SU-DHL-6 (cell line): ENCODE measurements around the gene MYH3.

Experiments
- EZH2phosphoT487 ChIP-seq: fragments of 200-600 bp; sonication (generic), shearing (Covaris generic); conservative IDR thresholded peaks from 2 replicates; pipeline ENCODE4 v1.6.1; 2018; ENCODE audit warnings: mild to moderate bottlenecking, antibody characterized with exemption, low read length, moderate library complexity, mixed read lengths
- TF ChIP-seq, protein P1 (sequence below): fragments of 200-600 bp; sonication (generic); IDR thresholded peaks from one replicate; pipeline ENCODE4 v1.5.1; 2017; ENCODE audit warnings: antibody characterized with exemption, mild to moderate bottlenecking, low read length, moderate library complexity; ENCODE audit not compliant: insufficient read depth, poor library complexity, severe bottlenecking

GRCh38 chr17:10698096-10698818 is 41.1 kb upstream of the MYH3 start:
- TF ChIP-seq, protein P1, sequence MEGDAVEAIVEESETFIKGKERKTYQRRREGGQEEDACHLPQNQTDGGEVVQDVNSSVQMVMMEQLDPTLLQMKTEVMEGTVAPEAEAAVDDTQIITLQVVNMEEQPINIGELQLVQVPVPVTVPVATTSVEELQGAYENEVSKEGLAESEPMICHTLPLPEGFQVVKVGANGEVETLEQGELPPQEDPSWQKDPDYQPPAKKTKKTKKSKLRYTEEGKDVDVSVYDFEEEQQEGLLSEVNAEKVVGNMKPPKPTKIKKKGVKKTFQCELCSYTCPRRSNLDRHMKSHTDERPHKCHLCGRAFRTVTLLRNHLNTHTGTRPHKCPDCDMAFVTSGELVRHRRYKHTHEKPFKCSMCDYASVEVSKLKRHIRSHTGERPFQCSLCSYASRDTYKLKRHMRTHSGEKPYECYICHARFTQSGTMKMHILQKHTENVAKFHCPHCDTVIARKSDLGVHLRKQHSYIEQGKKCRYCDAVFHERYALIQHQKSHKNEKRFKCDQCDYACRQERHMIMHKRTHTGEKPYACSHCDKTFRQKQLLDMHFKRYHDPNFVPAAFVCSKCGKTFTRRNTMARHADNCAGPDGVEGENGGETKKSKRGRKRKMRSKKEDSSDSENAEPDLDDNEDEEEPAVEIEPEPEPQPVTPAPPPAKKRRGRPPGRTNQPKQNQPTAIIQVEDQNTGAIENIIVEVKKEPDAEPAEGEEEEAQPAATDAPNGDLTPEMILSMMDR, result no peak
- no peak for TF ChIP-seq EZH2phosphoT487
